WTC11 (cell line): Measurements from ENCODE around the gene DOCK1. TPM values are rescaled to one million over a fixed set of nuclear protein-coding genes. Genes with fewer than 3 reads are reported as not detected.

Experiments
- ATAC-seq: fragments of 200-7000 bp; cut with Tn5 transposase; 2 replicates; pipeline ENCODE4 v1.10.0; 2021; ENCODE audit warnings: mild to moderate bottlenecking, moderate library complexity
- CTCF ChIA-PET: fragments of 300-600 bp; sonication (Branson Sonifier 250); formaldehyde crosslinking; loops from one replicate; lab custom pipeline; 2021; ENCODE audit warnings: antibody characterized with exemption; lab: Charles Lee
- POLR2A ChIA-PET: fragments of 350-600 bp; sonication (Branson Sonifier 250); formaldehyde crosslinking; loops from one replicate; lab custom pipeline; 2021; ENCODE audit warnings: antibody characterized with exemption; lab: Charles Lee
- DNase-seq: peaks from one replicate; pipeline ENCODE4 v3.0.0; 2021; ENCODE audit warnings: low spot score
- H3K27ac Mint-ChIP-seq: 2 replicates; pipeline ENCODE4 v1.8.0; 2021; ENCODE audit warnings: mixed read lengths
- H3K27me3 Mint-ChIP-seq: 2 replicates; pipeline ENCODE4 v1.8.0; 2021; ENCODE audit warnings: low read depth, mild to moderate bottlenecking, moderate library complexity, mixed read lengths
- H3K36me3 Mint-ChIP-seq: 2 replicates; pipeline ENCODE4 v1.8.0; 2021; ENCODE audit warnings: mixed read lengths
- H3K4me1 Mint-ChIP-seq: 2 replicates; pipeline ENCODE4 v1.8.0; 2022; ENCODE audit warnings: mixed read lengths
- H3K4me3 Mint-ChIP-seq: 2 replicates; pipeline ENCODE4 v1.8.0; 2021; ENCODE audit warnings: mild to moderate bottlenecking, moderate library complexity, mixed read lengths
- H3K9me3 Mint-ChIP-seq: 2 replicates; pipeline ENCODE4 v1.8.0; 2021; ENCODE audit warnings: mixed read lengths
- CREB1 ChIP-seq: sonication (generic); formaldehyde crosslinking; IDR thresholded peaks from 2 replicates; pipeline ENCODE4 v1.8.0; 2023; ENCODE audit warnings: mild to moderate bottlenecking, missing genetic modification reagents
- ERG ChIP-seq: fragments of 250-450 bp; sonication (Bioruptor Pico); IDR thresholded peaks from 2 replicates; pipeline ENCODE4 v1.8.0; 2021; ENCODE audit warnings: mild to moderate bottlenecking
- KAT7 ChIP-seq: sonication (generic); formaldehyde crosslinking; IDR thresholded peaks from 2 replicates; pipeline ENCODE4 v1.8.1; 2023; ENCODE audit warnings: missing genetic modification reagents, mild to moderate bottlenecking, borderline replicate concordance
- NFYB ChIP-seq: sonication (generic); formaldehyde crosslinking; conservative IDR thresholded peaks from 2 replicates; pipeline ENCODE4 v1.8.0; 2022; ENCODE audit warnings: low read depth, missing genetic modification reagents
- RELA ChIP-seq: sonication (generic); formaldehyde crosslinking; IDR thresholded peaks from 2 replicates; pipeline ENCODE4 v1.8.1; 2022; ENCODE audit warnings: missing genetic modification reagents, mild to moderate bottlenecking, borderline replicate concordance
- SMAD4 ChIP-seq: sonication (generic); formaldehyde crosslinking; IDR thresholded peaks from 2 replicates; pipeline ENCODE4 v1.8.0; 2022; ENCODE audit warnings: mild to moderate bottlenecking, missing genetic modification reagents
- STAT6 ChIP-seq: sonication (generic); formaldehyde crosslinking; conservative IDR thresholded peaks from 2 replicates; pipeline ENCODE4 v1.8.1; 2023; ENCODE audit warnings: mild to moderate bottlenecking, low read depth, missing genetic modification reagents, moderate library complexity
- USF2 ChIP-seq: sonication (generic); formaldehyde crosslinking; IDR thresholded peaks from 2 replicates; pipeline ENCODE4 v1.8.1; 2023; ENCODE audit warnings: mild to moderate bottlenecking, missing genetic modification reagents, moderate library complexity
- ZNF281 ChIP-seq: sonication (generic); formaldehyde crosslinking; IDR thresholded peaks from 2 replicates; pipeline ENCODE4 v1.8.0; 2023; ENCODE audit warnings: mild to moderate bottlenecking, missing genetic modification reagents
- ZNF396 ChIP-seq: fragments of 250-450 bp; sonication (Bioruptor Pico); IDR thresholded peaks from 2 replicates; pipeline ENCODE4 v1.8.0; 2021; ENCODE audit warnings: mild to moderate bottlenecking, moderate library complexity, borderline replicate concordance
- ZNF425 ChIP-seq: fragments of 250-450 bp; sonication (Bioruptor Pico); conservative IDR thresholded peaks from 2 replicates; pipeline ENCODE4 v1.9.0; 2021; ENCODE audit warnings: mild to moderate bottlenecking
- total RNA-seq: library from RNA; stranded (reverse); gene quantifications from 3 replicates; pipeline ENCODE4 v1.2.3, GENCODE V29; 2021

Gene DOCK1
- total RNA-seq, 1 experiment from 2014 or later: 52.1 TPM

GRCh38 chr10:127402596-127403409 lies 497.6 kb downstream of the DOCK1 start:
- H3K27ac Mint-ChIP-seq: no peak overlapping the region

More at GRCh38 chr10:127402596-127403409, 497.6 kb downstream of the DOCK1 start:
- peaks cover 18% of the 10 kb centered on the region for H3K36me3 Mint-ChIP-seq
- CTCF ChIA-PET: no interaction called here
- H3K4me3 Mint-ChIP-seq: no peak overlapping the region
- TF ChIP-seq CREB1 (CRISPR knock-in tag) (no peak), STAT6 (CRISPR knock-in tag) (no peak), ZNF396 (CRISPR knock-in tag) (no peak), KAT7 (CRISPR knock-in tag) (no peak), RELA (CRISPR knock-in tag) (no peak), USF2 (CRISPR knock-in tag) (no peak), SMAD4 (CRISPR knock-in tag) (no peak), NFYB (CRISPR knock-in tag) (no peak), ZNF425 (CRISPR knock-in tag) (no peak), ZNF281 (CRISPR knock-in tag) (no peak), ERG (CRISPR knock-in tag) (no peak)
- TF ChIP-seq, all 79 proteins: peak for 0
- Mint-ChIP-seq H3K27me3 (no peaks in the 10 kb centered on the region), H3K4me1 (peaks cover 19% of the 10 kb centered on the region), H3K9me3 (peaks cover 8% of the 10 kb centered on the region)
- no peak for ATAC-seq
- POLR2A ChIA-PET: no interaction called here
- DNase-seq: no peak
